SH-SY5Y (cell line): ENCODE measurements around the gene PRAC1.

ENCODE experiments used
- GATA2 ChIP-seq: IDR thresholded peaks from 2 replicates; pipeline ENCODE4 v1.6.1; 2011; ENCODE audit warnings: mild to moderate bottlenecking, low read depth, low read length
- GATA3 ChIP-seq: IDR thresholded peaks from 2 replicates; pipeline ENCODE4 v1.6.1; 2011; ENCODE audit warnings: low read depth, mild to moderate bottlenecking, low read length, moderate library complexity

GRCh38 chr17:48757524-48757961 lies 35.2 kb upstream of the PRAC1 start:
- TF ChIP-seq GATA2 (no peak), GATA3 (no peak)
